Activated CD4-positive, alpha-beta T cell treated with anti-CD3 and anti-CD28 coated beads, Interleukin-2, Interleukin-6, amounts not matched to agents 100 ng/mL and 50 ng/mL, durations not matched to agents 16 hours and 8 hours (primary cell): ENCODE results near the gene EMP1.
"Not testable (repeated sequence)": the region's sequence is repeated elsewhere in the genome, so short reads cannot be mapped to it uniquely, and the experiment has no call there.

Experiments
- DNase-seq: peaks from one replicate; pipeline ENCODE4 v3.0.0-alpha.2; 2020

EMP1 gene

DNA sequence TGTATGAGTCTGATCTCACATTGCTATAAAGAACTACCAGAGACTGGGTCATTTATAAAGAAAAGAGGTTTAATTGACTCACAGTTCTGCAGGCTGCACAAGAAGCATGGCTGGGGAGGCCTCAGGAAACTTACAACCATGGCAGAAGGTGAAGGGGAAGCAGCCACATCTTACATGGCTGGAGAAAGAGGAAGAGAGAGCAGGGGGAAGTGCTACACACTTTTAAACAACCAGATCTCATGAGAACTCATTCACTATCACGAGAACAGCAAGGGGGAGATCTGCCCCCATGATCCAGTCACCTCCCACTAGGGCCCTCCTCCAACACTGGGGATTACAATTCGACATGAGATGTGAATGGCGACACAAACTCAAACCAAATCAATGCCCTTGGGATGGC, 71.3 kb downstream of the EMP1 start:
- not testable (repeated sequence) for DNase-seq

DNA sequence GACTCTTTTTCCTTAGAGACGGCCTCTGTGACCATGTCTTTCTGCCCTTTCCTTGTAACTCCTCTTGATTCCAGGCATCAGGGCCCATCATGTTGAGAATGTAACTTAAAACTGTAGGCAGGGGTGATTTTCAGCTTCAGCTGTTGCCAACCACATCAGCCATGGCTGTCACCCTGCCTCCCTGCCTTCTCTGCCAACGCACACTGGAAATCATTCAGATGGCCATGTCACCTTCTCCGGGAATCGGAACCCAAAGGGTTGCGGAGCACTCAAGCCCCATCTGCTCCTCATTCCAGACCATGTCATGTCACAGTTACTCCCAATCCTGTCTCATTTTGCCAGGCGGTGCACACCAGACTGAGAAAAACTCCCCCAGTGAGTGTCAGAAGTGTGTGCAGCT, 72.1 kb downstream of the EMP1 start:
- DNase-seq = no peak
